Erythroblast (primary cell): ENCODE measurements around the gene MED25.

Experiments used
- GATA1 ChIP-seq: IDR thresholded peaks from 2 replicates; pipeline ENCODE4 v1.6.1; 2011; ENCODE audit warnings: low read depth, mild to moderate bottlenecking, control low read depth, low read length, moderate library complexity
- POLR2A ChIP-seq: IDR thresholded peaks from 2 replicates; pipeline ENCODE4 v1.6.1; 2011; ENCODE audit warnings: mild to moderate bottlenecking, low read length

DNA sequence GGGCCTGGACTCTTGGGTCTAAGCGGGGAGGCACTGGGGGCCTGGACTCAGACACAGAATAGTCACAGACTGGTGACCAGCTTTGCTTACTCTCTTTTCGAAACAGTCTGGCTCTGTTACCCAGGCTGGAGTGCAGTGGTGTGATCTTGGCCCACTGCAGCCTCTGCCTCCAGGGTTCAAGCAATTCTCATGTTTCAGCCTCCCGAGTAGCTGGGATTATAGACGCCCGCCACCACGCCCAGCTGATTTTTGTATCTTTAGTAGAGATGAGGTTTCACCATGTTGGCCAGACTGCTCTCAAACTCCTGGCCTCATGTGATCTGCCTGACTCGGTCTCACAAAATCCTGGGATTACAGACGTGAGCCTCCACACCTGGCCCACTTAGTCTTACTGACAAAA, 11.1 kb downstream of the MED25 start:
- TF ChIP-seq POLR2A: no peak
- no peak for TF ChIP-seq GATA1
